NT2/D1 (cell line): ENCODE measurements around the gene HS3ST5.

ENCODE experiments used
- DNase-seq: peaks from one replicate; pipeline ENCODE4 v3.0.0-alpha.2; 2011; ENCODE audit warnings: low read depth, low spot score
- H3K27me3 ChIP-seq: 2 replicates; pipeline ENCODE4 v1.6.0; 2011; ENCODE audit warnings: mild to moderate bottlenecking; ENCODE audit not compliant: insufficient read length, insufficient read depth
- H3K36me3 ChIP-seq: 2 replicates; pipeline ENCODE4 v1.6.1; 2011; ENCODE audit warnings: mild to moderate bottlenecking, low read length, mixed read lengths; ENCODE audit not compliant: insufficient read depth, insufficient read length
- H3K4me1 ChIP-seq: 2 replicates; pipeline ENCODE4 v1.5.1; 2011; ENCODE audit not compliant: insufficient read depth, insufficient read length
- H3K4me3 ChIP-seq: 2 replicates; pipeline ENCODE4 v1.5.1; 2011; ENCODE audit warnings: low read depth; ENCODE audit not compliant: insufficient read length
- H3K9ac ChIP-seq: 2 replicates; pipeline ENCODE4 v1.6.0; 2011; ENCODE audit warnings: low read depth; ENCODE audit not compliant: insufficient read length
- H3K9me3 ChIP-seq: 2 replicates; pipeline ENCODE4 v1.5.1; 2011; ENCODE audit warnings: mild to moderate bottlenecking, low read length; ENCODE audit not compliant: insufficient read depth
- SUZ12 ChIP-seq: IDR thresholded peaks from 2 replicates; pipeline ENCODE4 v1.6.1; 2011; ENCODE audit not compliant: insufficient read length, insufficient read depth; ENCODE audit errors: extremely low read depth
- YY1 ChIP-seq: IDR thresholded peaks from 2 replicates; pipeline ENCODE4 v1.6.1; 2011; ENCODE audit not compliant: insufficient read length, insufficient read depth
- ZNF274 ChIP-seq: IDR thresholded peaks from 2 replicates; pipeline ENCODE4 v1.6.1; 2011; ENCODE audit warnings: mild to moderate bottlenecking, low read depth, low read length

The HS3ST5 gene

DNA sequence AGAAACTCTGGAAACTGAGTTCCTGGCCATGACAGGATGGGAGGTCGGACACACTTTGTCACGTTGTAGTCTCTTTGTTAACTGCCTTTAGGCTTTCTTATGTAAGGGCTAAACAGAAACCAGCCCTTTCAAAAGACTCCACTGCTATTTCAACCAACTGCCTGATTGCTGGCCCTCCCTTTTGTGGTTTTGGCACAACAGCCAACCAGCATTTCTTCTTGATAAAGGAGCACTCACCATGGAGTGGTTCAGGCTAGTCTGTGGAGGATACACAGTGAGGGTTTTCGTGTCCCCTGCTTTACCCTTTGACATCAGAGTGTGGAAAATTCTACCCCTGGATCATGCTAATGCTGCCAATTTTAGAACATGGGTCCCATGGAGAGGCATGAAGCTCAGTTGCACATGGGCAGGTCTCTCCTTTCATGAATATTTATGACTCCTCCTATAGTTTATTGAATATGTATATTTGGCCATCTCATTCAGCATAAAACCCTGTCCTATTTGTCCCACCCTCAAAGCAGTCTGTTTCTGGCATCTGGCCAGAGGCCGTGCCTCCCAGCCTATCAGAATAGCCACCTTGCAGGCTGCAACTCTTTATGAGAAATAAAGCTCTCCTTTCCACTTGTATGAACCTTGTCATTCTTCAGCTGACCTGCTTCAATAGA, 148.3 kb downstream of the HS3ST5 start:
- DNase-seq = no peak
- TF ChIP-seq SUZ12 (no peak), ZNF274 (no peak), YY1 (no peak)
- H3K9me3 ChIP-seq = no peaks in the 10 kb centered on the region
- H3K4me3 ChIP-seq = no peak overlapping the region
- H3K9ac ChIP-seq = no peak overlapping the region
- H3K27me3 ChIP-seq = no peaks in the 10 kb centered on the region
- no peaks in the 10 kb centered on the region for H3K36me3 ChIP-seq
- H3K4me1 ChIP-seq = no peaks in the 10 kb centered on the region

DNA sequence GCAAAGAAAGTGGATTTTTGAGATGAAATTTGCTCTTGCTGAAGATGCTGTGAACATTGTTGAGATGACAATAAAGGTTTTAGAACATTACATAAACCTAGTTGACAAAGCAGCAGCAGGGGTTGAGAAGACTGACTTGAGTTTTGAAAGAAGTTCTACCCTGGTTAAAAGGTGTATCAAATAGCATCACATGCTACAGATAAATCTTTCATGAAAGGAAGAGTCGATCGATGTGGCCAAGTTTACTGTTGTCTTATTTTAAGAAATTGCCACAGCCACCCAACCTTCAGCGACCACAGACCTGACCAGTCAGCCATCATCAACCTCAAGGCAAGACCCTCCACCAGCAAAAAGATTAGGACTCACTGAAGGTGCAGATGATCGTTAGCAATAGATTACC, 155.3 kb downstream of the HS3ST5 start:
- TF ChIP-seq SUZ12 (no peak), ZNF274 (no peak), YY1 (no peak)
- no peak overlapping the region for H3K9ac ChIP-seq
- no peaks in the 10 kb centered on the region for H3K4me1 ChIP-seq
- H3K9me3 ChIP-seq = no peaks in the 10 kb centered on the region
- no peak overlapping the region for H3K4me3 ChIP-seq
- no peak for DNase-seq
- no peaks in the 10 kb centered on the region for H3K36me3 ChIP-seq
- H3K27me3 ChIP-seq = no peaks in the 10 kb centered on the region

DNA sequence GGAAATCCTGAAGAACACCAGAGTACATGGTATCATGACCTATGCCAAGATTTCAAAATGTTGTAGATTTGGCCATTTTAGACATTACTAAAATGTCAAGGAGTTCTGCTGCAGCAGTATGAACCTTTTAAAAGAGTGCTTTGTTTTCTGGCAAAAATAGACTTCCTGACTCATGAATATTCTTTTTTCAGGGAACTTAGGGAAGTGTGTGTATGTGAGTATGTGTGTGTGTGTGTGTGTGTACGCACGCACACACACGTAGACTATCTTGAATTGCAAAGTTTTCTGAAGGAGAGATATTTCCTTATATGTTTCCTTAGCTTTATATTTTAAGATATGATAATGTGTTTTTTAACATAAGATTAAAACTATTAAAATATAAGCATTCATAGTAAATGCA, 161.2 kb downstream of the HS3ST5 start:
- Histone ChIP-seq H3K4me3 (no peak overlapping the region), H3K9ac (no peak overlapping the region), H3K9me3 (no peaks in the 10 kb centered on the region), H3K4me1 (no peaks in the 10 kb centered on the region), H3K36me3 (no peaks in the 10 kb centered on the region), H3K27me3 (no peaks in the 10 kb centered on the region)
- TF ChIP-seq YY1 (no peak), SUZ12 (no peak), ZNF274 (no peak)
- DNase-seq = no peak

DNA sequence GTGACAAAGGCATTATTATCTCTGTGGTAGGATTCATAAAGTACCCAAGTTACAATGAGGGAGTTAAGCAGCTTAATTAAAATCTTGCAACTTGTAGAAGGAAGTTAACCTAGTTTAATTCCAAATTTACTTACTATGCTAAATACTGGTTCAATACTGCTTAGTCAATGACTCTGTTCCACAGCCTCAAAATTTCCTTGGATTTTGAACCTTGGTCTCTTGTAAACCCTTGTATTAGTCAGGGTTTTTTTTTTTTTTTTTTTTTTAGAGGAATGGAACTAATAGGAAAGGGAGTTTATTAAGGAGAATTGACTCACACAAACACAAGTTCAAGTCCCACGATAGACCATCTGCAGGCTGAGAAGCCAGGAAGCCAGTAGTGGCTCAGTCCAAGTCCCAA, 163.4 kb downstream of the HS3ST5 start:
- Histone ChIP-seq H3K4me1 (no peaks in the 10 kb centered on the region), H3K36me3 (no peaks in the 10 kb centered on the region), H3K9ac (no peak overlapping the region), H3K4me3 (no peak overlapping the region), H3K27me3 (no peaks in the 10 kb centered on the region), H3K9me3 (no peaks in the 10 kb centered on the region)
- TF ChIP-seq SUZ12 (no peak), YY1 (no peak), ZNF274 (no peak)
- DNase-seq = no peak

DNA sequence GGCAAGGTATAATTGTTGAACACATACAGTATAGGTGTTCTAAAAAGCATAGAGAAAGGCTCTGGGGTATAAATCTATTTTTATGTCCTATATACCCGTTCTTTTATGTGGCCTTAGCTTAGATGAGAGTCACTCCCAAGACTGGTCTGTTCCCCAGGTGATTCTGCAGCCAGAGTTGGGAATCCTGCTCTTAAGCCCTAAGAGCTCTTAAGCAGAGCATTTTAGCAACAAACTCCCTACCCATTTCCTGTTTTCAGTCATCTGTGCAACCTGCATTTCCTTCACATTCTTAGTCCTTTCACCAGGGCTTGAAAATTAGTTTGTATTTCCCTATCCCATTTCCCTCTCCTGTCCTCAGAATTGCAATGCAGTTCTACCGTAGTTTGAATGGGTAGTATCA, 166.1 kb downstream of the HS3ST5 start:
- Histone ChIP-seq H3K4me1 (no peaks in the 10 kb centered on the region), H3K9me3 (no peaks in the 10 kb centered on the region), H3K4me3 (no peak overlapping the region), H3K27me3 (no peaks in the 10 kb centered on the region), H3K9ac (no peak overlapping the region), H3K36me3 (no peaks in the 10 kb centered on the region)
- no peak for TF ChIP-seq ZNF274
- TF ChIP-seq SUZ12 = no peak
- TF ChIP-seq YY1 = no peak
- DNase-seq = no peak

DNA sequence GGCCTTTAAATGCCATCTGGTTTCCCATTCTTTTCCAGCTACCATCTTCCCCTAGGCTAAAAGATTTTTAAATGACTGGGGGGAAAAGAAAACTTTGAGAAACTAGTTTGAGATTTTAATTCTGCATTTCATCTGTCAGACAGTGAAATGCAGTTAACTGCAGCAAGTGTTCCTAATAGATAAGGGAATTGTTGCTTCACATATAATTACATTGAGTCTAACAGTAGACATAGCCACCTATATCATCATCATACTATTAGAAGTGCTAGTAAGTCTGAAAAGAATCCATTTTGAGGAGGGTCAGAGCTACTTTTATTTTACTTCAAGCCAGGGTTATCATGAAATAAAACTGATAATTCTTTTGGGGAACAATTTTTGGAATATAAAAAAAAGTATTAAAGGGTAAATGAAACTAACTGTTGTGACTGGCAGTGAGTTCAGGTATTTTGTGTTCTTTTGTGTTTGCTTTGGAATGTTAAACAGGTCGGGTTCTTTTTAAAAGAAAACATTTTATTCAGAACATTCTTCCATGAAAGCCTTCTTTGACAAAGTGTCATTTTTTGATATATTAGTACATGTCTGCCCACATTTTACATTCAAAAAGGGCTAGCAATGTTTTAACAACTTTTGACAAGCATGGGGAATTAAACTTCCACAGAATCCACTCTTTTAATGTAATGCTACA, 170.1 kb downstream of the HS3ST5 start:
- Histone ChIP-seq H3K27me3 (no peaks in the 10 kb centered on the region), H3K9ac (no peak overlapping the region), H3K36me3 (no peaks in the 10 kb centered on the region), H3K4me3 (no peak overlapping the region), H3K4me1 (no peaks in the 10 kb centered on the region), H3K9me3 (no peaks in the 10 kb centered on the region)
- no peak for DNase-seq
- no peak for TF ChIP-seq YY1
- no peak for TF ChIP-seq ZNF274
- TF ChIP-seq SUZ12 = no peak

DNA sequence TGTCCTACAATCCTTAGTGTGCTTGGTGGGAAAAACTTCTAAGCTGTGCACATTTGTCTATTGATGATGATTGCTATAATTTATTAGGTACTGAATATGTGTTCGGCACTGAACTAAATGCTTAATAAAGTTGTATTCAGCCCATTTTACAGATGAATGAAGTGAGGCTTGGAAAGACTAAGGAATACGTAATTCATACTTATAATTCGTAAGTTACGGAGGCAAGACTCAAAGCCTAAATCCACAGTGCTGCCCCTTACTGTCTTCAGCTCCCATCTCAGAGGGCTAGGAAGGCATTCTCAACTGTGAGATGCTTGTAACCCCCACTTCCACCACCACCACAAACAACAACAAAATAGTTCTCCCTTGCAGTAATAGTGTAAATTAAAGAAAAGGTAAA, 171.3 kb downstream of the HS3ST5 start:
- no peak for TF ChIP-seq YY1
- no peak for TF ChIP-seq SUZ12
- TF ChIP-seq ZNF274 = no peak
- Histone ChIP-seq H3K9ac (no peak overlapping the region), H3K36me3 (no peaks in the 10 kb centered on the region), H3K27me3 (no peaks in the 10 kb centered on the region), H3K4me3 (no peak overlapping the region), H3K4me1 (no peaks in the 10 kb centered on the region), H3K9me3 (no peaks in the 10 kb centered on the region)
- DNase-seq = no peak
